T-cell (primary cell): ENCODE measurements around the gene AXL. TPM values are rescaled to one million over a fixed set of nuclear protein-coding genes. Genes with fewer than 3 reads are reported as not detected.

Source experiments
- ATAC-seq, 4 experiments: fragments of 200-7000 bp in 3 of 4; fragments of 150-1000 bp in 1 of 4; cut with Tn5 transposase; replicated peaks in 1 of 4; 1 replicate in 3 of 4; 2 replicates in 1 of 4; pipeline ENCODE4 v1.10.0; 2021; ENCODE audit warnings: moderate library complexity in 3 of 4, mild to moderate bottlenecking in 2 of 4, moderate number of reproducible peaks in 1 of 4
- CTCF ChIA-PET, 2 donors: fragments of 300-600 bp; sonication (Branson Sonifier 250); formaldehyde crosslinking; loops; one replicate each; lab custom pipeline; 2022; ENCODE audit warnings: antibody characterized with exemption in 2 of 2; lab: Charles Lee
- POLR2A ChIA-PET, 2 donors: fragments of 300-600 bp; sonication (Branson Sonifier 250); formaldehyde crosslinking; loops; one replicate each; lab custom pipeline; 2022; ENCODE audit warnings: antibody characterized with exemption in 2 of 2; lab: Charles Lee
- DNase-seq, 35 experiments: peaks; one replicate each; pipeline versions ENCODE4 v3.0.0 to v3.0.0-alpha.2; 2013 to 2023
- H3K27ac ChIP-seq: one replicate; pipeline ENCODE4 v1.5.1; 2013; ENCODE audit warnings: low read length
- H3K27me3 ChIP-seq, 2 experiments: replicated peaks in 1 of 2; 1 replicate in 1 of 2; 2 replicates in 1 of 2; pipeline versions ENCODE4 v1.6.1 to v1.7.0; 2013; ENCODE audit warnings: low read length in 1 of 2, mixed read lengths in 1 of 2; ENCODE audit not compliant: control insufficient read depth in 2 of 2, insufficient read depth in 2 of 2; ENCODE audit errors: extremely low read depth in 1 of 2
- H3K36me3 ChIP-seq, 2 donors: 1 replicate in 1 of 2; 2 replicates in 1 of 2; pipeline versions ENCODE4 v1.6.1 to v1.7.0; 2013; ENCODE audit warnings: low read length in 1 of 2; ENCODE audit not compliant: control insufficient read depth in 2 of 2, insufficient read depth in 1 of 2; ENCODE audit errors: extremely low read depth in 1 of 2
- H3K4me1 ChIP-seq, 2 experiments: 1 replicate in 1 of 2; 2 replicates in 1 of 2; pipeline versions ENCODE4 v1.6.1 to v1.7.0; 2013; ENCODE audit warnings: low read length in 2 of 2, mixed read lengths in 1 of 2; ENCODE audit not compliant: insufficient read depth in 2 of 2, control insufficient read depth in 1 of 2; ENCODE audit errors: extremely low read depth in 1 of 2
- H3K4me3 ChIP-seq, 2 donors: 1 replicate in 1 of 2; 2 replicates in 1 of 2; pipeline versions ENCODE4 v1.5.1 to v1.7.0; 2013; ENCODE audit warnings: mild to moderate bottlenecking in 2 of 2, low read length in 1 of 2, moderate library complexity in 1 of 2; ENCODE audit not compliant: control insufficient read depth in 1 of 2; ENCODE audit errors: extremely low read depth in 1 of 2
- H3K9me3 ChIP-seq: 2 replicates; pipeline ENCODE4 v1.7.0; 2013
- H3K27ac Mint-ChIP-seq, 2 donors: one replicate each; pipeline ENCODE4 v1.8.0; 2020 to 2021; ENCODE audit warnings: mild to moderate bottlenecking in 2 of 2, mixed read lengths in 2 of 2
- H3K27me3 Mint-ChIP-seq, 2 donors: one replicate each; pipeline ENCODE4 v1.8.0; 2021 to 2022; ENCODE audit warnings: mixed read lengths in 2 of 2
- H3K36me3 Mint-ChIP-seq: one replicate; pipeline ENCODE4 v1.8.0; 2021; ENCODE audit warnings: mixed read lengths
- H3K4me1 Mint-ChIP-seq, 3 donors: one replicate each; pipeline ENCODE4 v1.8.0; 2020 to 2022; ENCODE audit warnings: mixed read lengths in 3 of 3, mild to moderate bottlenecking in 1 of 3
- H3K4me3 Mint-ChIP-seq, 3 donors: one replicate each; pipeline ENCODE4 v1.8.0; 2020 to 2022; ENCODE audit warnings: mild to moderate bottlenecking in 3 of 3, mixed read lengths in 3 of 3, moderate library complexity in 3 of 3
- H3K9me3 Mint-ChIP-seq, 3 donors: one replicate each; pipeline ENCODE4 v1.8.0; 2020 to 2022; ENCODE audit warnings: mixed read lengths in 3 of 3
- WGBS: methylation state at CpG from one replicate; pipeline ENCODE4 v1.1.5; 2013; ENCODE audit warnings: missing lambda C conversion rate; ENCODE audit not compliant: insufficient coverage; 5-methylcytosine and 5-hydroxymethylcytosine counted together
- total RNA-seq, 35 experiments: library from RNA in 6 of 35; stranded (reverse) in 6 of 35; fragments of 120-200 nt in 1 of 35; gene quantifications; one replicate each; pipeline versions ENCODE4 v1.2.1 to v1.2.4 and lab custom pipeline; 2013 to 2026

The AXL gene
- total RNA-seq, 5 donors from 2014 or later (not counting 1 experiment from before 2014, with no cell fraction given): 0.16 to 0.70 (median 0.47) TPM; not detected in 2

DNA sequence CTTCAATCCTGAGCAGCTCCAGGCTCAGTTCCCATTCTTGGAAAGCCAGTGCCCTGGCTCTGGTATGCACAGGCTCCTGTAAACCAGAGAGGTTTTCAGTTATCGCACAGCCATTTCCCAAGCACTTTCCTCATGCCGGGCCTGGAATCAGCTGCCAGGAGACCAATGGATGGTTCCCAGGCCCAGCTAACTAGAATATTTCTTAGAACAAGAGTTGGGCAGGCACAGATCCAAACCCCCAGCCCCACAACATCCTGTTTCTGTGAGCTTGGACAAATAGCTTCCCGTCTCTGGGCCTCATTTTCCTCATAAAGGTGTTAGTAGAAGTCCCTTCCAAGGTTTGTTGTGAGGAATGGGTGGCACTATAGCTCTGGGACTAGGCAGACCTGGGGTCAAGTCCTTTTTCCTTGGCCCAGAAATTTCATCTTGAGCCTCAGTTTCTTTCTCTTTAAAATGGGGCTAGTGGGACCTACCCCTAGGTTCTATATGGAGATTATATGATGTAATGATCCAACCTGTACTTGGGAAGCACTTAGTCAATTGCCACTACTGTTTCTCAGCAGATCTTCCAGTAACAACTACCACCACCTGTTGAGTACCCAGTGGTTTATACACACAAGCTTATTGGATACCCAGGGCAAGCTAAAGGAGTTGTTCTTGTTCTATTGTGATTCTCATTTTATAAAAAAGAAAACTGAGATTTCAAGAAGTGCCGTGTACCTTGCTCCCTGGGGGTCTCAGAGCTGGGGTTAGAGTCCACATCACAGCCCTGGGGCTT is 85.9 kb downstream of the AXL start:
- Mint-ChIP-seq H3K4me3 (peak overlapping the region; percentile 68 to 90 (median 77)), H3K36me3 (peaks cover 48% of the 10 kb centered on the region), H3K9me3 (no peaks in the 10 kb centered on the region), H3K27ac (peak overlapping the region; percentile 96 to 99), H3K27me3 (no peaks in the 10 kb centered on the region), H3K4me1 (peaks cover 93 to 96% (median 93%) of the 10 kb centered on the region in 3 donors)
- H3K4me1 ChIP-seq: peaks cover 79 to 96% of the 10 kb centered on the region in 2 experiments
- CTCF ChIA-PET: interaction anchor here in 1 of 2 donors (0.6 to 1.2 kb wide), 3 partner anchors 42 to 105 kb away, joined by 3 to 7 read pairs (median 4); no protein-coding TSS in a partner anchor
- H3K27ac ChIP-seq: peak overlapping the region; percentile 97
- ATAC-seq: no peak
- peaks cover 4 to 59% of the 10 kb centered on the region in 2 donors for H3K36me3 ChIP-seq
- H3K27me3 ChIP-seq: no peaks in the 10 kb centered on the region
- no peak for DNase-seq
- H3K9me3 ChIP-seq: no peaks in the 10 kb centered on the region
- POLR2A ChIA-PET: interaction anchor here (0.6 to 1.6 kb wide), 5 partner anchors 39 to 262 kb away, joined by 3 to 14 read pairs (median 3); no protein-coding TSS in a partner anchor
- peak overlapping the region in 1 of 2 donors; percentile 29 for H3K4me3 ChIP-seq
- WGBS: 100% methylated on average over 3 of the region's 4 CpGs

DNA sequence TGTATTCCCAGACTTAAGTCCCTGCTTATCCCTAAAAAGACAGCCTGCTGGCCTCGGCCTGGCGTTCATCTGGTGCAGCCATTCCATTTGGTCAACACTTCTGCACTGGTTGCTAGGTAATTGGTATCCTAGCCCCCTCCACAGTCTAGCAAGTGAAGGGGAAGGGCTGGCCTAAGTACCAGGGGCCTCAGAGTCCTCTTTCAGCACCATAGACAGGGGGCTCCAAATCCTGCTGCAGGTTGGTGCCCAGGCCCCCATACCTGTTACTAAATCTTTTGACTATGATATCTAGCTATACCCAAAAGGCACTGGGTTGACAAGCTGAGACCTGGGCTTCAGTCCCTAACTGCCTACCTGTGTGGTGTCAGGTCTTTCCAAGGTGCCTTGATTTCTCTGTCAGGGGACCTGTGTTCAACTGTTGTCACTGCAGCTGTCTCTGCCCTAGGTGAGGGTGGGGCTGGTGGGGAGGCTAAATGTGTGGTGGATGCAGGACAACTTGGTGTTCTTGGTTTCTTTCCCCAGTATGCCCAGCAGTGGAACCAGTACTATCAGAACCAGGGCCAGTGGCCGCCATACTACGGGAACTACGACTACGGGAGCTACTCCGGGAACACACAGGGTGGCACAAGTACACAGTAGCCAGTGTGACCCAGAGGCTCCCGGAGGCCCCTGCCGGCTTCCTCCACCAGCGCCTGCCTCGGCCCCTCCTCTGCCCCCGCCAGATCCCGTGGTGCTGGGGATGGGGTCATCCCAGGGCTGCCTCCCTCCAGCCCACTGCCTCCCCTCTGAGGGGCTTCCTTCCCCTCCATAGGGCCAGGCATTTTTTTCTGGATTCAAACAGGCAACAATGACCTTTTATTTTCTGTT is 87.1 kb downstream of the AXL start:
- Histone ChIP-seq H3K4me3 (peak overlapping the region in 1 of 2 donors; percentile 20), H3K36me3 (peaks cover 4 to 47% of the 10 kb centered on the region in 2 donors), H3K9me3 (no peaks in the 10 kb centered on the region), H3K27me3 (no peaks in the 10 kb centered on the region), H3K27ac (peak overlapping the region; percentile 97), H3K4me1 (peaks cover 71 to 97% of the 10 kb centered on the region in 2 experiments)
- Mint-ChIP-seq H3K27ac (peak overlapping the region; percentile 96 to 99), H3K36me3 (peaks cover 45% of the 10 kb centered on the region), H3K9me3 (no peaks in the 10 kb centered on the region), H3K27me3 (no peaks in the 10 kb centered on the region), H3K4me1 (peaks cover 92 to 96% (median 93%) of the 10 kb centered on the region in 3 donors), H3K4me3 (peak overlapping the region; percentile 69 to 95 (median 90))
- ChIA-PET CTCF (interaction anchor here (0.5 to 1.8 kb wide), 4 partner anchors 42 to 878 kb away, joined by 3 to 6 read pairs (median 4); partner anchors contain the start of gene HNRNPUL1 (in 1 of the 2)), POLR2A (interaction anchor here (0.5 to 3.7 kb wide), 8 partner anchors 9 to 903 kb away, joined by 3 to 23 read pairs (median 6); partner anchors contain the start of gene HNRNPUL1 (in 1 of the 2))
- ATAC-seq (no peak), DNase-seq (peak in 2 of 35 experiments; percentile 23 to 44)
- WGBS: 61% methylated on average over 6 of the region's 13 CpGs

DNA sequence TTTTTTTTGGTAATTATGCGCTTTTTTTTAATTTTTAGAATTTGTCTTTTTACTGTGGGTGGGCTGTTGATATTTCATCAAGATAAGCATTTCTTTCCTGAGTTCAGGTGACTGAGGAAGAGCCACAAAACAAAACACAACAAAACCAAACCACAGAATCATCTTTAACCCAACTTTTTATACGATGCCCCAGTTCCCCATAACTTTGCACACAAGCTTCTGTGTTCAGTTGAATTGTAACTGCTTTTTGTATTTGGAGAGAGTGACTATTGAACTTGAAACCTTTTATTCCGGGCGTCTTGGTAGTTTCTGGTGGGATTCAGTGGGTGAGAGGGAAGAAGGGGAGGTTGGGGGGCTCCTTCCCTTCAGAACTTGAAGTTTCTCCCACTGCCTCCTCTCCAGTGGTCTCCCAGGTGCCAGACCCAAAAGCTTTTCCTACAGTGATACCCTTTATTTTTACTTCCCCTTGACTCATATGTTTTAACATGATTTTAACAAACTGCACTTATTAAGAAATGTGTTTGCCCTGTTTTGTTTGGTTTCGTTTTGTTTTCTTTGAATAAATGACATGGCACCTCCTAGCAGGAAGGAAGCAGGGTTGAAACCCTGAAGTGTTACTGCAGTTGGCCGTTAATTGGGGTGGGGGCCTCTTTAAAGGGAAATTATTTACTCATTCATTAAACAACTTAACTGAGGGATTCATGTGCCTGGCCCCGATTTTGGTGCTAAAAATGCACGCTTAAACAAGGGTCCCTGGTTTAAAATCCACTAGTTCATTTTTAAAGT is 88.3 kb downstream of the AXL start:
- CTCF ChIA-PET: interaction anchor here (0.5 to 3.3 kb wide), 9 partner anchors 19 to 805 kb away, joined by 3 to 14 read pairs (median 6); partner anchors contain the start of genes B9D2 (in 1 of the 2) and HNRNPUL1 (in 1 of the 2)
- Mint-ChIP-seq H3K27ac (peak overlapping the region; percentile 96 to 99), H3K27me3 (no peaks in the 10 kb centered on the region), H3K9me3 (no peaks in the 10 kb centered on the region), H3K4me1 (peaks cover 92 to 96% (median 92%) of the 10 kb centered on the region in 3 donors), H3K36me3 (peaks cover 36% of the 10 kb centered on the region), H3K4me3 (peak overlapping the region; percentile 69 to 95 (median 90))
- Histone ChIP-seq H3K27me3 (no peaks in the 10 kb centered on the region), H3K9me3 (no peaks in the 10 kb centered on the region), H3K36me3 (peaks cover 7 to 39% of the 10 kb centered on the region in 2 donors), H3K4me3 (peak overlapping the region; percentile 20 to 58), H3K4me1 (peaks cover 65 to 94% of the 10 kb centered on the region in 2 experiments), H3K27ac (peak overlapping the region; percentile 97)
- POLR2A ChIA-PET: interaction anchor here (0.6 to 3.7 kb wide), 6 partner anchors 10 to 904 kb away, joined by 3 to 23 read pairs (median 6); partner anchors contain the start of gene HNRNPUL1 (in 1 of the 2)
- peak in 3 of 4 experiments; percentile 9 to 18 (median 14) for ATAC-seq
- peak in 1 of 35 experiments; percentile 74 for DNase-seq
- no CpG with 5 or more reads among the region's 8 CpGs for WGBS

DNA sequence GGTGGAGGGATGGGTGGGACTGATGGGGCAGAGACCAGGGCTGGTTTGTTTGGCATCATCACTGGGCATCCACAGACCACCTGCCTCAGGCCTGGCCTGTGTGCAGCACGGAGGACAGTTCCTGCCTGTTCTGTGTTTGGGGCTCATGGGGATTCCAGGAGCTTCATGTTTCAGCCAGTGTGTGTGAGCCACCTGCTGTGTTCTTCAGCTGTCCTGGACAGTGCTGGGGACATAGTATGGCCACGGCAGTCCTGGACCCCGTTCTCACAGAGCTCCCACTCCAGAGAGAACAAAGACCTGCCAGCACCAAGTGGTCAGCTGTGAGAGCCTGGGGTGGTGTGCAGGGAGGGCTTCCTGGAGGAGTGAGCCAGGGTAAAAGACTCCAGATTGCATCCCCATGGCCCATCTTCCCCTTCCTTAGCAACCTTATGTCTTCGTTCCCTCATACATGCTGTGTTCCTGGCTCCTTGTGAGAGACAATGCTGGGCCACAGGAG is 89.0 kb downstream of the AXL start:
- DNase-seq: peak in 2 of 35 experiments; percentile 23 to 41
- Mint-ChIP-seq H3K9me3 (no peaks in the 10 kb centered on the region), H3K4me1 (peaks cover 90 to 96% (median 92%) of the 10 kb centered on the region in 3 donors), H3K27ac (peak overlapping the region; percentile 96 to 99), H3K4me3 (peak overlapping the region; percentile 90 to 98 (median 95)), H3K27me3 (no peaks in the 10 kb centered on the region), H3K36me3 (peaks cover 35% of the 10 kb centered on the region)
- peaks cover 61 to 92% of the 10 kb centered on the region in 2 experiments for H3K4me1 ChIP-seq
- peak overlapping the region; percentile 11 to 20 for H3K4me3 ChIP-seq
- peak in 1 of 4 experiments; percentile 13 for ATAC-seq
- H3K36me3 ChIP-seq: peaks cover 7 to 42% of the 10 kb centered on the region in 2 donors
- H3K27me3 ChIP-seq: no peaks in the 10 kb centered on the region
- CTCF ChIA-PET: interaction anchor here (0.6 to 3.3 kb wide), 11 partner anchors 9 to 135 kb away, joined by 3 to 14 read pairs (median 5); partner anchors contain the start of genes B9D2 (in 1 of the 2) and HNRNPUL1 (in 1 of the 2)
- 17% methylated on average over 1 of the region's 4 CpGs for WGBS
- H3K9me3 ChIP-seq: no peaks in the 10 kb centered on the region
- peak overlapping the region; percentile 97 for H3K27ac ChIP-seq
- POLR2A ChIA-PET: interaction anchor here (0.5 to 3.7 kb wide), 6 partner anchors 10 to 166 kb away, joined by 3 to 23 read pairs (median 8); partner anchors contain the start of gene HNRNPUL1 (in 1 of the 2)
